K562 (cell line): Measurements from ENCODE around the gene ZNF23. TPM values are rescaled to one million over a fixed set of nuclear protein-coding genes. Genes with fewer than 3 reads are reported as not detected.

Experiments
- ARID1B ChIP-seq: fragments of 450-650 bp; IDR thresholded peaks from 2 replicates; pipeline ENCODE4 v1.6.1; 2016; ENCODE audit warnings: antibody characterized with exemption, mild to moderate bottlenecking, inconsistent platforms
- ATF2 ChIP-seq: sonication (generic); formaldehyde crosslinking; IDR thresholded peaks from 2 replicates; pipeline ENCODE4 v1.8.1; 2022; ENCODE audit warnings: missing genetic modification reagents
- BMI1 ChIP-seq: fragments of 150-350 bp; IDR thresholded peaks from 2 replicates; pipeline ENCODE4 v1.6.1; 2014; ENCODE audit warnings: low read length
- BRF2 ChIP-seq: IDR thresholded peaks from 3 replicates; pipeline ENCODE4 v1.6.1; 2011; ENCODE audit warnings: borderline replicate concordance, mild to moderate bottlenecking; ENCODE audit not compliant: insufficient read length, insufficient read depth
- CSDE1 ChIP-seq, 2 experiments: fragments of 450-650 bp; IDR thresholded peaks; 2 replicates each; pipeline ENCODE4 v1.6.1; 2016; ENCODE audit warnings: mild to moderate bottlenecking in 1 of 2
- DLX4 ChIP-seq: fragments of 250-450 bp; sonication (Bioruptor Pico); IDR thresholded peaks from 2 replicates; pipeline ENCODE4 v1.6.1; 2021; ENCODE audit warnings: mild to moderate bottlenecking
- E2F4 ChIP-seq: sonication (generic); formaldehyde crosslinking; IDR thresholded peaks from 2 replicates; pipeline ENCODE4 v1.8.0; 2022; ENCODE audit warnings: mild to moderate bottlenecking, low read depth, missing genetic modification reagents
- FIP1L1 ChIP-seq: fragments of 200-400 bp; formaldehyde crosslinking; IDR thresholded peaks from 2 replicates; pipeline ENCODE4 v1.6.1; 2018; ENCODE audit warnings: mild to moderate bottlenecking, low read depth, low read length; ENCODE audit not compliant: poor library complexity, severe bottlenecking
- HDAC2 ChIP-seq: fragments of 450-650 bp; IDR thresholded peaks from 2 replicates; pipeline ENCODE4 v1.6.1; 2016; ENCODE audit warnings: mild to moderate bottlenecking
- KLF10 ChIP-seq: fragments of 250-450 bp; sonication (Bioruptor Pico); IDR thresholded peaks from 2 replicates; pipeline ENCODE4 v1.6.1; 2021; ENCODE audit warnings: matching md5 sums
- KLF13 ChIP-seq: fragments of 450-650 bp; IDR thresholded peaks from 2 replicates; pipeline ENCODE4 v1.6.1; 2016; ENCODE audit warnings: missing genetic modification characterization, low read depth, mild to moderate bottlenecking, missing compliant biosample characterization, moderate library complexity, borderline replicate concordance
- MITF ChIP-seq: IDR thresholded peaks from 2 replicates; pipeline ENCODE4 v1.6.1; 2014; ENCODE audit warnings: antibody characterized with exemption
- NCOR1 ChIP-seq: fragments of 450-650 bp; IDR thresholded peaks from 2 replicates; pipeline ENCODE4 v1.6.1; 2016; ENCODE audit warnings: mild to moderate bottlenecking, moderate library complexity
- RAD21 ChIP-seq, 2 experiments: fragments of 250-450 bp in 1 of 2; fragments of 450-650 bp in 1 of 2; sonication (Bioruptor Pico) in 1 of 2; formaldehyde crosslinking in 1 of 2; IDR thresholded peaks in 1 of 2; conservative IDR thresholded peaks in 1 of 2; 2 replicates each; pipeline versions ENCODE4 v1.4.0 to v1.8.0; 2020 to 2022; ENCODE audit warnings: mild to moderate bottlenecking in 2 of 2, moderate library complexity in 1 of 2
- SMAD1 ChIP-seq: fragments of 150-350 bp; IDR thresholded peaks from 2 replicates; pipeline ENCODE4 v1.6.1; 2014; ENCODE audit warnings: low read length, low read depth; ENCODE audit not compliant: partially characterized antibody
- SMAD4 ChIP-seq: fragments of 250-450 bp; sonication (Bioruptor Pico); conservative IDR thresholded peaks from 2 replicates; pipeline ENCODE4 v1.8.0; 2021; ENCODE audit warnings: inconsistent platforms, mild to moderate bottlenecking, moderate library complexity
- SOX6 ChIP-seq: fragments of 450-650 bp; IDR thresholded peaks from 2 replicates; pipeline ENCODE4 v1.6.1; 2014; ENCODE audit warnings: mild to moderate bottlenecking
- SRSF1 ChIP-seq: fragments of 200-400 bp; formaldehyde crosslinking; IDR thresholded peaks from 2 replicates; pipeline ENCODE4 v1.6.1; 2017; ENCODE audit warnings: mild to moderate bottlenecking, low read depth, low read length, moderate library complexity
- SUPT5H ChIP-seq: fragments of 450-650 bp; IDR thresholded peaks from 2 replicates; pipeline ENCODE4 v1.6.1; 2016
- TCF3 ChIP-seq: sonication (generic); formaldehyde crosslinking; IDR thresholded peaks from 2 replicates; pipeline ENCODE4 v1.4.0; 2020; ENCODE audit warnings: mild to moderate bottlenecking, missing genetic modification reagents
- ZBED1 ChIP-seq: IDR thresholded peaks from 2 replicates; pipeline ENCODE4 v1.6.1; 2014
- ZEB2 ChIP-seq: fragments of 450-650 bp; IDR thresholded peaks from 2 replicates; pipeline ENCODE4 v1.6.1; 2016
- ZNF280B ChIP-seq: fragments of 250-450 bp; sonication (Bioruptor Pico); IDR thresholded peaks from 2 replicates; pipeline ENCODE4 v1.5.1; 2021; ENCODE audit warnings: mild to moderate bottlenecking
- polyA plus RNA-seq, 8 experiments: library from polyadenylated mRNA; depleted of rRNA in 4 of 8; stranded (reverse) in 5 of 8; unstranded in 3 of 8; fragments of >200 nt; fragmentation: Nextera tagmentation in 2 of 8; fragmentation: Illumina TruSeq in 1 of 8; extraction: Ambion mirVana in 2 of 8; extraction: Trizol in 1 of 8; gene quantifications; 2 replicates each; pipeline versions ENCODE4 v1.2.1 to v1.2.3, GENCODE V29; 2011 to 2014; ENCODE audit warnings: inconsistent platforms in 1 of 8, missing spikeins in 1 of 8
- total RNA-seq, 7 experiments: library from RNA; depleted of rRNA in 6 of 7; stranded (reverse); fragments of >200 nt in 6 of 7; fragmentation: Illumina TruSeq in 2 of 7; extraction: Trizol in 2 of 7; gene quantifications; 2 replicates each; pipeline versions ENCODE4 v1.2.1 to v1.2.3, GENCODE V29; 2011 to 2021; ENCODE audit warnings: low replicate concordance in 1 of 7

Gene ZNF23
- total and polyA plus RNA-seq, 9 of the 15 experiments (the other 6 are each of a cell fraction or from before 2014, with no cell fraction given) = 4.7 to 13.4 (median 11.2) TPM

GRCh38 chr16:71467810-71468209, 5.8 kb upstream of the ZNF23 start (continued):
- TF ChIP-seq BMI1 (no peak), SUPT5H (no peak), FIP1L1 (no peak), KLF10 (CRISPR knock-in tag) (no peak), BRF2 (no peak), ARID1B (no peak), SOX6 (no peak), ZEB2 (no peak), CSDE1 (IDR thresholded peaks at IDR 0.05) (no peak), ZBED1 (no peak), TCF3 (CRISPR knock-in tag) (no peak; the same call in 1 of the 2 replicates), MITF (no peak), SRSF1 (no peak), ATF2 (CRISPR knock-in tag) (no peak), SMAD4 (CRISPR knock-in tag) (peak; percentile 56; the same call in 1 of the 2 replicates), NCOR1 (no peak), ZNF280B (CRISPR knock-in tag) (no peak), KLF13 (tag) (no peak), SMAD1 (no peak), HDAC2 (peak; percentile 84), RAD21 (CRISPR knock-in tag; conservative IDR thresholded peaks at IDR 0.05 in 1 of 2, IDR thresholded peaks at IDR 0.05 in 1 of 2) (no peak), DLX4 (CRISPR knock-in tag) (no peak), E2F4 (peak; percentile 64; the same call in 1 of the 2 replicates)
